Measurements from ENCODE around the gene TMEM192.
"Not testable (repeated sequence)": the region's sequence is repeated elsewhere in the genome, so short reads cannot be mapped to it uniquely, and the experiment has no call there.

TMEM192 gene

GRCh38 chr4:165095291-165095690 is 17.4 kb downstream of the TMEM192 start:
- no peak for DNase-seq (ENCODE audit: extremely low read depth, low read depth)
- no peak for TF ChIP-seq CTCF (IDR thresholded peaks at IDR 0.05; ENCODE audit: low read depth, low read length, missing control alignments)
- H3K4me3 ChIP-seq (replicated peaks; ENCODE audit: low read depth, low read length), result no peak overlapping the region

GRCh38 chr4:165094873-165095272 is 17.8 kb downstream of the TMEM192 start:
- no peak for DNase-seq (ENCODE audit: extremely low read depth, low read depth)
- H3K4me3 ChIP-seq (replicated peaks; ENCODE audit: low read depth, low read length), result no peak overlapping the region
- no peak for TF ChIP-seq CTCF (IDR thresholded peaks at IDR 0.05; ENCODE audit: low read depth, low read length, missing control alignments)

- not testable (repeated sequence) for H3K4me3 ChIP-seq (replicated peaks; ENCODE audit: low read depth, low read length); DNase-seq (ENCODE audit: extremely low read depth, low read depth)
These were observed 20.5 kb downstream of the TMEM192 start for GRCh38 chr4:165092187-165092586.

- TF ChIP-seq CTCF (IDR thresholded peaks at IDR 0.05; ENCODE audit: low read depth, low read length, missing control alignments), result no peak
These were observed 24.3 kb downstream of the TMEM192 start for GRCh38 chr4:165088366-165088765.

GRCh38 chr4:165085946-165086345 is 26.7 kb downstream of the TMEM192 start:
- DNase-seq (ENCODE audit: extremely low read depth, low read depth), result no peak
- no peak overlapping the region for H3K4me3 ChIP-seq (replicated peaks; ENCODE audit: low read depth, low read length)
- TF ChIP-seq CTCF (IDR thresholded peaks at IDR 0.05; ENCODE audit: low read depth, low read length, missing control alignments), result no peak

More at GRCh38 chr4:165088366-165088765, 24.3 kb downstream of the TMEM192 start:
- no peak overlapping the region for H3K4me3 ChIP-seq (replicated peaks; ENCODE audit: low read depth, low read length)
- DNase-seq (ENCODE audit: extremely low read depth, low read depth), result no peak

GRCh38 chr4:165084787-165085186 is 27.9 kb downstream of the TMEM192 start:
- not testable (repeated sequence) for H3K4me3 ChIP-seq (replicated peaks; ENCODE audit: low read depth, low read length); DNase-seq (ENCODE audit: extremely low read depth, low read depth)

- DNase-seq (ENCODE audit: extremely low read depth, low read depth), result no peak
- H3K4me3 ChIP-seq (replicated peaks; ENCODE audit: low read depth, low read length), result no peak overlapping the region
- TF ChIP-seq CTCF (IDR thresholded peaks at IDR 0.05; ENCODE audit: low read depth, low read length, missing control alignments), result no peak
These were observed 33.2 kb downstream of the TMEM192 start for GRCh38 chr4:165079476-165079875.

- no peak for TF ChIP-seq CTCF (IDR thresholded peaks at IDR 0.05; ENCODE audit: low read depth, low read length, missing control alignments)
- H3K4me3 ChIP-seq (replicated peaks; ENCODE audit: low read depth, low read length), result no peak overlapping the region
- DNase-seq (ENCODE audit: extremely low read depth, low read depth), result no peak
These were observed 35.6 kb downstream of the TMEM192 start for GRCh38 chr4:165077034-165077578.

GRCh38 chr4:165073346-165073745 is 39.3 kb downstream of the TMEM192 start:
- DNase-seq (ENCODE audit: extremely low read depth, low read depth); H3K4me3 ChIP-seq (replicated peaks; ENCODE audit: low read depth, low read length): not testable (repeated sequence)

All from HFF-Myc (cell line).